H9 (cell line): ENCODE data around the gene IFFO2. TPM values are rescaled to one million over a fixed set of nuclear protein-coding genes. Genes with fewer than 3 reads are reported as not detected.
A peak's percentile ranks its signal among the peaks of the same experiment; 100 is the strongest.

ENCODE experiments used
- DNase-seq: peaks from one replicate; pipeline ENCODE4 v3.0.0-alpha.2; 2017
- H2AFZ ChIP-seq: one replicate; pipeline ENCODE4 v1.6.1; 2013; ENCODE audit warnings: mild to moderate bottlenecking, low read length, control low read depth, moderate library complexity
- H2AK5ac ChIP-seq: 2 replicates; pipeline ENCODE4 v1.6.1; 2013; ENCODE audit warnings: low read length, control low read depth, mixed read lengths; ENCODE audit not compliant: insufficient read length
- H2BK120ac ChIP-seq: one replicate; pipeline ENCODE4 v1.6.1; 2013; ENCODE audit warnings: low read depth, mild to moderate bottlenecking, low read length, control low read depth, inconsistent platforms; ENCODE audit not compliant: poor library complexity, severe bottlenecking
- H2BK12ac ChIP-seq: 2 replicates; pipeline ENCODE4 v1.6.1; 2013; ENCODE audit warnings: low read length, control low read depth, mixed read lengths, low read depth; ENCODE audit not compliant: insufficient read length
- H2BK15ac ChIP-seq: 2 replicates; pipeline ENCODE4 v1.6.1; 2013; ENCODE audit warnings: low read depth, low read length, control low read depth
- H2BK20ac ChIP-seq: one replicate; pipeline ENCODE4 v1.6.1; 2013; ENCODE audit warnings: low read depth, mild to moderate bottlenecking, low read length, control low read depth, inconsistent platforms; ENCODE audit not compliant: poor library complexity, severe bottlenecking
- H2BK5ac ChIP-seq: 2 replicates; pipeline ENCODE4 v1.6.1; 2013; ENCODE audit warnings: low read length, control low read depth, mixed read lengths; ENCODE audit not compliant: insufficient read length
- H3K14ac ChIP-seq: 2 replicates; pipeline ENCODE4 v1.6.1; 2013; ENCODE audit warnings: low read length, control low read depth; ENCODE audit not compliant: insufficient read depth
- H3K18ac ChIP-seq: 2 replicates; pipeline ENCODE4 v1.6.1; 2013; ENCODE audit warnings: low read depth, mild to moderate bottlenecking, mixed read lengths, low read length, control low read depth; ENCODE audit not compliant: insufficient read length
- H3K23ac ChIP-seq: 2 replicates; pipeline ENCODE4 v1.6.1; 2013; ENCODE audit warnings: low read length, control low read depth, mixed read lengths, low read depth; ENCODE audit not compliant: insufficient read length
- H3K23me2 ChIP-seq: 2 replicates; pipeline ENCODE4 v1.6.1; 2013; ENCODE audit warnings: low read depth, mild to moderate bottlenecking, mixed read lengths, low read length, control low read depth; ENCODE audit not compliant: insufficient read length, poor library complexity, severe bottlenecking
- H3K27ac ChIP-seq: 2 replicates; pipeline ENCODE4 v1.5.1; 2013; ENCODE audit warnings: low read length, control low read depth, mixed read lengths, low read depth; ENCODE audit not compliant: insufficient read length
- H3K27me3 ChIP-seq: 2 replicates; pipeline ENCODE4 v1.6.1; 2013; ENCODE audit warnings: low read length, control low read depth, inconsistent platforms; ENCODE audit not compliant: insufficient read depth
- H3K4ac ChIP-seq: 2 replicates; pipeline ENCODE4 v1.6.1; 2013; ENCODE audit warnings: low read depth, mild to moderate bottlenecking, control low read depth, inconsistent platforms, low read length, moderate library complexity
- H3K4me1 ChIP-seq: 2 replicates; pipeline ENCODE4 v1.6.1; 2013; ENCODE audit warnings: low read length, control low read depth, inconsistent platforms; ENCODE audit not compliant: insufficient read depth
- H3K4me2 ChIP-seq: 2 replicates; pipeline ENCODE4 v1.6.1; 2013; ENCODE audit warnings: low read length, control low read depth, mixed read lengths; ENCODE audit not compliant: insufficient read length, insufficient read depth
- H3K56ac ChIP-seq: 2 replicates; pipeline ENCODE4 v1.6.1; 2013; ENCODE audit warnings: low read depth, mild to moderate bottlenecking, mixed read lengths, low read length, control low read depth; ENCODE audit not compliant: insufficient read length
- H3K79me1 ChIP-seq: 2 replicates; pipeline ENCODE4 v1.6.1; 2013; ENCODE audit warnings: low read depth, mild to moderate bottlenecking, moderate library complexity, low read length, control low read depth, inconsistent platforms; ENCODE audit not compliant: insufficient read depth, poor library complexity, severe bottlenecking
- H3K79me2 ChIP-seq: 2 replicates; pipeline ENCODE4 v1.6.1; 2013; ENCODE audit warnings: low read length, control low read depth, inconsistent platforms; ENCODE audit not compliant: insufficient read depth
- H3K9ac ChIP-seq: 2 replicates; pipeline ENCODE4 v1.6.1; 2013; ENCODE audit warnings: low read length, control low read depth, mixed read lengths; ENCODE audit not compliant: insufficient read length; ENCODE audit errors: extremely low read depth
- H3K9me3 ChIP-seq: one replicate; pipeline ENCODE4 v1.6.1; 2013; ENCODE audit warnings: low read depth, low read length, inconsistent platforms; ENCODE audit not compliant: control insufficient read depth
- H3T11ph ChIP-seq: one replicate; pipeline ENCODE4 v1.6.1; 2013; ENCODE audit warnings: mild to moderate bottlenecking, low read length, control low read depth, inconsistent platforms
- H4K20me1 ChIP-seq: one replicate; pipeline ENCODE4 v1.6.1; 2013; ENCODE audit not compliant: control insufficient read depth, insufficient read length, insufficient read depth
- H4K5ac ChIP-seq: 2 replicates; pipeline ENCODE4 v1.6.1; 2013; ENCODE audit warnings: low read depth, mild to moderate bottlenecking, mixed read lengths, low read length, control low read depth; ENCODE audit not compliant: insufficient read length
- H4K8ac ChIP-seq: replicated peaks from 2 replicates; pipeline ENCODE4 v1.6.1; 2013; ENCODE audit warnings: low read length, control low read depth, mixed read lengths, low read depth; ENCODE audit not compliant: insufficient read length
- H4K91ac ChIP-seq: 2 replicates; pipeline ENCODE4 v1.6.1; 2013; ENCODE audit warnings: low read depth, mild to moderate bottlenecking, moderate library complexity, mixed read lengths, low read length, control low read depth; ENCODE audit not compliant: insufficient read length
- H3K27ac Mint-ChIP-seq, 3 experiments: 2 replicates in 2 of 3; 3 replicates in 1 of 3; pipeline ENCODE4 v1.8.0; 2020 to 2021; ENCODE audit warnings: mixed read lengths in 3 of 3, mild to moderate bottlenecking in 1 of 3, moderate library complexity in 1 of 3
- H3K27me3 Mint-ChIP-seq: 2 replicates; pipeline ENCODE4 v1.8.0; 2021; ENCODE audit warnings: low read depth, mild to moderate bottlenecking, moderate library complexity, mixed read lengths
- H3K36me3 Mint-ChIP-seq, 3 experiments: 2 replicates in 2 of 3; 3 replicates in 1 of 3; pipeline ENCODE4 v1.8.0; 2020 to 2021; ENCODE audit warnings: low read depth in 3 of 3, mixed read lengths in 3 of 3; ENCODE audit not compliant: insufficient read depth in 1 of 3
- H3K4me1 Mint-ChIP-seq, 2 experiments: 2 replicates each; pipeline ENCODE4 v1.8.0; 2020; ENCODE audit warnings: mixed read lengths in 2 of 2
- H3K4me3 Mint-ChIP-seq, 2 experiments: 2 replicates in 1 of 2; 3 replicates in 1 of 2; pipeline ENCODE4 v1.8.0; 2020 to 2021; ENCODE audit warnings: mild to moderate bottlenecking in 2 of 2, mixed read lengths in 2 of 2, moderate library complexity in 1 of 2
- H3K9me3 Mint-ChIP-seq, 2 experiments: 2 replicates in 1 of 2; 3 replicates in 1 of 2; pipeline ENCODE4 v1.8.0; 2020; ENCODE audit warnings: mild to moderate bottlenecking in 2 of 2, mixed read lengths in 2 of 2, moderate library complexity in 1 of 2
- CTCF ChIP-seq: fragments of 200-600 bp; sonication (generic); conservative IDR thresholded peaks from 3 replicates; pipeline ENCODE4 v1.8.0; 2021; ENCODE audit warnings: antibody characterized with exemption, mild to moderate bottlenecking
- WGBS: extraction: QIAGEN DNeasy Blood & Tissue Kit; methylation state at CpG from one replicate; pipeline ENCODE4 v1.1.7; 2013; ENCODE audit warnings: missing lambda C conversion rate, low lambda C conversion rate, mixed read lengths; ENCODE audit not compliant: insufficient read length; ENCODE audit errors: extremely low coverage; 5-methylcytosine and 5-hydroxymethylcytosine counted together
- total RNA-seq: library from RNA; stranded (reverse); gene quantifications from 2 replicates; pipeline ENCODE4 v1.2.1, GENCODE V29; 2021

The IFFO2 gene
- total RNA-seq, 1 experiment from 2014 or later, result 3.6 TPM

GRCh38 chr1:18974005-18974404 lies 17.5 kb upstream of the IFFO2 start:
- Histone ChIP-seq H4K8ac (no peak overlapping the region), H3K14ac (no peak overlapping the region), H2AK5ac (no peak overlapping the region), H2BK15ac (no peak overlapping the region), H3K79me1 (no peaks in the 10 kb centered on the region), H4K91ac (no peak overlapping the region), H3K23me2 (no peaks in the 10 kb centered on the region), H3K4me2 (no peak overlapping the region), H2AFZ (no peak overlapping the region), H3K9me3 (no peaks in the 10 kb centered on the region), H3K79me2 (no peaks in the 10 kb centered on the region), H3T11ph (no peak overlapping the region), H3K27ac (no peak overlapping the region), H3K4ac (no peak overlapping the region), H3K23ac (no peak overlapping the region), H2BK120ac (no peak overlapping the region), H2BK20ac (no peak overlapping the region), H3K18ac (no peak overlapping the region), H3K4me1 (no peaks in the 10 kb centered on the region), H2BK12ac (no peak overlapping the region), H4K20me1 (no peaks in the 10 kb centered on the region), H4K5ac (no peak overlapping the region), H2BK5ac (no peak overlapping the region), H3K56ac (no peak overlapping the region), H3K27me3 (no peaks in the 10 kb centered on the region), H3K9ac (no peak overlapping the region)
- no CpG with 5 or more reads among the region's 8 CpGs for WGBS
- peak overlapping the region in 1 of 3 experiments; percentile 81; a peak in 2 of 7 replicates for H3K27ac Mint-ChIP-seq
- H3K4me1 Mint-ChIP-seq, result peaks cover 0 to 7% of the 10 kb centered on the region in 2 experiments; a peak in 1 of 4 replicates
- no peaks in the 10 kb centered on the region for H3K36me3 Mint-ChIP-seq
- peaks cover 10% of the 10 kb centered on the region for H3K27me3 Mint-ChIP-seq
- no peak for TF ChIP-seq CTCF
- no peaks in the 10 kb centered on the region for H3K9me3 Mint-ChIP-seq
- DNase-seq, result no peak
- no peak overlapping the region for H3K4me3 Mint-ChIP-seq
